ENCODE results near the gene SRCAP.
A peak's percentile ranks its signal among the peaks of the same experiment; 100 is the strongest.

SRCAP gene

DNA sequence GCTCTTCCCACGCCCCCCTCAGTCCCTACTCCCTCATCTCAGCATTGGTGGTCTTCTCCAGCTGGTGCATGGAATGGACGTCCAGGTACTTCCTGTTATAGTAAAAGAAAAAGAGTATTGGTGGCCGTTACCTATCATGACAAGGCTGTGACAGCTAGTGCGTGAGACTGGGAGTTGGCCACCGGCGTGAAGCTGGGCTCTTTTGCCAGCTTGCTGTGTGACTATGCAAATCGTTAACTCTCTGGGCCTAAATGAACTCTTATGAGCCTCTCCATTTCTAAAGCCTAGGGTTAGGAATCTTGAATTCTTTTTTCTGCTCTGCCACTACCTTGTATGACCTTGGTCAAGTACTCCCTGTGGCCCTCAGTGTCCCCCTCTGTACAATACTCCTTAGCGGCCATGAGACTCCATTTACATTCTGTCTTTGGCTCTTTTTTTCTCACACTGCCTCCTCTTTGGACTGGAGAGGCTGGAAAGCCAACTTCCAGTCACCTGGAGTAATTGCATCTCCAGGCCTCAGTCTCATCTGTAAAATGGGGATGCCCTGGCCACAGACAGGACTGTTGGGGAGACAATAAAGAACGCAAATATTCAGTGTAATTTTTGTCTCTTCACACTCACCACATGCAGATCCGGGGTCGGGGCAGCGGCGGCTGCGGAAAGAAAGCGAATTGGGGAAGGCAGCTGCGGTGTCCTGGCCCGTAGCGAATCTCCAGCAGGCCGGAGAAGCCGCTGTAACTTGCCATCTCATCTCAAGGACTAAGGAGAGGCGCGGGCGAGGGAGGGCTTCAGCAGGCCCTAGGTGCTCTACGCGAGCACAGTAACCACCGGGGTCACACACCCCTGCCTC, 61.8 kb downstream of the SRCAP start:
- DNase-seq = no peak

DNA sequence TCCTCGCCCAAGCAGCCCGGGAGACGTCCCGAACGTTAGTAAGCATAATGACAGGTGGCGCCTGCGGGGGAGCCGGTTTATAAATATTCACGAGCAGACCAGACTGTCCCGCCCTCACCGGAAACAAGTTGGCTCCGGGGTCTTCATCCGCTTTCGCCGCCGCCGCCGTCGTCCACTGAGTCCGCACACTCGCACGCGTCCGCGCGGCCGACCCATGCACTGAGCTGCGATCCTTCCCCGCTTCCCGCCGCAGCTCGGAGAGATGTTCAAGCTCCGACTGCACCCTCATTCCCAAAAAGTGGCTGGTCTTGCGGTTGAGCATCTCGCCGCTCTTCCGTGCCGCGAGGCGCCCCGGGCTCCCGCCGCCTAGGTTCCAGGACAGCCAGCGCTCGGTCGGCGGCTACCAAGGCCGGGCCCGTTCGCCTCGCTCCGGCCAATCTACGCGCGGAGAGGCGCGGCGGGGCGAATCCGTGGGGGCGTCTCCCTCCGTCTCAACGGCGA, 62.5 kb downstream of the SRCAP start:
- no peak for DNase-seq

GRCh38 chr16:30761928-30762902, 63.2 kb downstream of the SRCAP start, which contains the start of the genes CFAP119 and RNF40:
Gene CFAP119, minus strand, starts transcription at chr16:30762062. Its CDS starts 314 bp downstream, at chr16:30761748.
Gene RNF40, plus strand, starts transcription at chr16:30762322. Its CDS starts 224 bp downstream, at chr16:30762546.
- DNase-seq = peak; percentile 93

DNA sequence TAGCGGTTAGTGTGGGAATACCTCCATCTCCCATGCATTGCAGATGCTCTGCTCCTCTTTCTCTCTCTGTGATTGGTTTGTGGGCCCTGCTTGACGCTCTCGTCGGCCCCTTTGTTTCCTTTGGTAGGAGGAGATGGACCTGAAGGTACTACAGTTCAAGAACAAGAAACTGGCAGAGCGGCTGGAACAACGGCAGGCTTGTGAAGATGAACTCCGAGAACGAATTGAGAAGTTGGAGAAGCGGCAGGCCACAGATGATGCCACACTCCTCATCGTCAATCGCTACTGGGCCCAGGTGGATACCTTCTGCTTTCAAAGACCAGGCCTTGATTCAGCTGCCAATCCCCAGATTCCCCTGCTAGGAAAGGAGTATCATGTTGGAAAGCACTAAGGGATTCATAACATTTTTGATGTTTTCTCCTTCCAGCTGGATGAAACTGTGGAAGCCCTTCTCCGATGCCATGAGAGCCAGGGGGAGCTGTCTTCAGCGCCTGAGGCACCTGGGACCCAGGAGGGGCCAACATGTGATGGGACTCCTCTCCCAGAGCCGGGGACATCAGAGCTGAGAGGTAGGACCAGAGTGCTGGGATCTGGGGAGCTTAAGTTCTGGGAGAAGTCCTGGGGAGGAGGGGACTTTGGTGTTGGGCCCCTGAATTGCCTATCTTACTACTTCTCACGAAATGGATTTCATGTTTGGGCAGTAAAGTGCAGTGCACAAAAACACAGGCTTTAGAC, 64.2 kb downstream of the SRCAP start:
- no peak for DNase-seq

DNA sequence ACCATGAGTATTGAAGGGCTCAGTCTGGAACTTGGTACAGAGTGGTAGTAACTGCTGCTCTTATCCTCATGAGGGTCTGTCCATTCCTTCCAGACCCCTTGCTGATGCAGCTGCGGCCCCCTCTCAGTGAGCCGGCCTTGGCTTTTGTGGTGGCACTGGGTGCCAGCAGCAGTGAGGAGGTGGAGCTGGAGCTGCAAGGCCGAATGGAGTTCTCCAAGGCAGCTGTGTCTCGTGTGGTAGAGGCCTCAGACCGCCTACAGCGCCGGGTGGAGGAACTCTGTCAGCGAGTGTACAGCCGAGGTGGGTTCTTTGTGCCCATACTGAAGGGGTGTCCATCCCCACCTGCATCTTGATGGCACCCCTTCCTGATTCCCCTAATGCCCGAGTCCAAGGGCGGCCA, 65.1 kb downstream of the SRCAP start:
- no peak for DNase-seq

GRCh38 chr16:30764816-30765465, 66.0 kb downstream of the SRCAP start:
- DNase-seq = no peak

- no peak for DNase-seq
These were observed 67.4 kb downstream of the SRCAP start for GRCh38 chr16:30766206-30766932.

DNA sequence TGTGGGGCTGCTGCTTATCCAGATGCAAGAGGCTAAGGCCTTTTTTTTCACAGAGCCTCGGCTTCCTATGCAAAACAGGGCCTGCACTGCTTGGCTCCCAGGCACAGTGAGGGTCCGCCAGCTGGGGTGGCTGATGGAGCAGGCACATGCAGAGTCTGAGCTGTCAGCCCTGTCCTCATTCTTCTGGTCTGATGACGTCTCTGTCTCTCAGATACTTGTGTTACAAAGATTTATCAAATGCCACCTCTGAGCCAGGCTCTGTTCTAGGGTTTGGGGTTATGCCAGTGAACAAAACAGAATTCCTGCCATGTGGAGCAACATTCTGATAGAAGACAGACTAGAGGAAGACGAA, 67.9 kb downstream of the SRCAP start:
- no peak for DNase-seq

- no peak for DNase-seq
These were observed 68.9 kb downstream of the SRCAP start for GRCh38 chr16:30767767-30768465.

GRCh38 chr16:30768583-30769181, 69.7 kb downstream of the SRCAP start:
- DNase-seq = no peak

- no peak for DNase-seq
These were observed 70.6 kb downstream of the SRCAP start for GRCh38 chr16:30769379-30770089.

GRCh38 chr16:30771726-30772125, 72.8 kb downstream of the SRCAP start:
- DNase-seq = no peak

GRCh38 chr16:30773826-30774225, 74.9 kb downstream of the SRCAP start:
- DNase-seq = no peak

DNA sequence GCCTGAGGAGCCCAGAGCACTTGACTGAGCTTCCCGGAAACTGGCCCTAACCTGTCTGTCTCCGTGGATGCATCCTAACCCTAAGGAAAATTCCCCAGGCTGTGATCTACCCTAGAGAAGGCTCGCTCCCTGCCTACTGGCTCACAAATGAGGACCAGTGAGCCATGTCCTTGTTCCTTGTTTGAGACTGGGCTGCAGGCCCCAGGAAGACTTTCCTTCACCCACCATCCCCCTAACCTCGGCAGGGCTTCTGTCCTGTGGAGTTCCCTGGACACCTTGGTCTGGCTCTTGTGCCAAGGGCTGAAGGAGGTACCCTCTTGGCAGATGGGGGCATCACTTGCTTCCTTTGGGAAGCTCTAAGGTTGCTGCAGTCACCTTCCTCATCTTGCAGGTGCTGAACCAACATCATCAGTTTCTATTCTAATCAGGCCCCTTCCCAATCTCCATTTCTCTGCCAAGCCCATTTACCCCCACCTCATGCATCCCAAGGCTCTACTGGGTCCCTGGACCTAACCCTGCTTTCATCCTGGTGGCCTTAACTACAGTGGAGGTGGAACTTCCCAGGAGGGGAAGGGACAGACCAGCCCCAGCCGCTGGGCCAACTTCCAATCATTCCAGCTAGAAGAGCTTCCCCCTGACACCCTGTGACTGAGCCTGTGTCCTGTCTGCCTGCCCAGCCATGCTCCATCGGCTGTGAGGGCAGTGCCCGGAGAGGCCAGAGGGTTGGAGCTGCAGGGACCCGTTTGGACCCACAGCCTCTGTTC, 75.6 kb downstream of the SRCAP start:
- DNase-seq = no peak

GRCh38 chr16:30775131-30775391, 76.1 kb downstream of the SRCAP start:
- DNase-seq = no peak

GRCh38 chr16:30775392-30776188, 76.6 kb downstream of the SRCAP start:
- no peak for DNase-seq

DNA sequence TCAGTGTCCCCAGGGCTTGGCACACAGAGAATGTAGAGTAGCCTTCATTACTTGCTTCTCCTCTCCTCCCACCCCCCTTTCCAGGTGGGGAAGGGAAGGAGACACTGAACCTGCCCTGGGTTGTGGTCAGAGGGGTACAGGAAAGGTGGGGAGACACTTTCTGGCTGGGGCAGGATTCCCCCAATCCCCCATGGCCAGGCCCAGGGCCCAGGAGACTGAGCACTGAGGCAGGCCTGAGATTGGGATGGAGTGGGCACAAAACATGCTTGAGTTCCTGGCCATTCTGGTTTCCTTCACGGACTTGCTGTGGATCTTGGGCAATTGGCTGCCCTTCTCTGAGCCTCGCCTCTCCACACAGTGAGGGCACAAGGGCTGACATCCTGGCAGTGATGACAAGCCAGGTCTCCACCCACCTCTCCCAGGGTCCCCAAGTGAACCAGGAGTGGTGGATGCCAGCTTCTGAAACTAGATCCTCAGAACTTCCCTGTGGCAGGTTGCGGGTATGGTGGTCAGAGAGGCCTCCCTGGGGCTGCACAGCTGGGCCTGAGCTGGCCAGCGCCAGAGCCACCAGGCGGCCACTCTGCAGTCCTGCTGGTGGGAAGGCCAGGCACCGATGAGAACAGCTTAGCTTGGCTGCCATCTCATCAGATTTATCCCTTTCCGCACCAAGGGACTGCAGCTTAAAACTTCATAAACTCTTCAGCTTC, 78.8 kb downstream of the SRCAP start:
- DNase-seq = no peak

Data from NCI-H446 treated with DMSO at 0.1 percent for 48 hours (cell line).